GM12875 (cell line): ENCODE data around the gene HAX1.
"Not testable (repeated sequence)": the region's sequence is repeated elsewhere in the genome, so short reads cannot be mapped to it uniquely, and the experiment has no call there.

Source experiments
- H3K4me3 ChIP-seq: one replicate; pipeline ENCODE4 v1.5.1; 2011; ENCODE audit warnings: low read depth, low read length, control low read depth
- CTCF ChIP-seq: IDR thresholded peaks from 2 replicates; pipeline ENCODE4 v1.5.1; 2011; ENCODE audit warnings: low read depth, mild to moderate bottlenecking, control low read depth, inconsistent platforms, low read length, moderate library complexity, borderline replicate concordance; ENCODE audit not compliant: insufficient read depth

Gene HAX1

DNA sequence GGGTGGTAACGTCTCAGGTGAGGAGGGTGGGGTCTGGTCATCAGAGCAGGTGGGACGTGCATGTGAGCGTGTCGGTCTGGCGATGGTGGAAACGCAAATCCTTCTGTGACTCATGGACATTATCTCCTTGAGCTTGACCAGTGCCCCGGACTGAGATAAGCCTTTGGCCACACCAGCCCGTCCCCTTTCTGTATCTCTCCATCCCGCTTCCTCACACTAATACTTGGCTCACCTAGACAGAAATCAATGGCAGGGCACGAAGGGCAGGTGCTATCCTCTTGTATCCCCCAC lies 40.6 kb downstream of the HAX1 start:
- TF ChIP-seq CTCF, result no peak
- H3K4me3 ChIP-seq, result no peak overlapping the region

GRCh38 chr1:154314226-154314625 lies 41.8 kb downstream of the HAX1 start:
- H3K4me3 ChIP-seq, result not testable (repeated sequence)

DNA sequence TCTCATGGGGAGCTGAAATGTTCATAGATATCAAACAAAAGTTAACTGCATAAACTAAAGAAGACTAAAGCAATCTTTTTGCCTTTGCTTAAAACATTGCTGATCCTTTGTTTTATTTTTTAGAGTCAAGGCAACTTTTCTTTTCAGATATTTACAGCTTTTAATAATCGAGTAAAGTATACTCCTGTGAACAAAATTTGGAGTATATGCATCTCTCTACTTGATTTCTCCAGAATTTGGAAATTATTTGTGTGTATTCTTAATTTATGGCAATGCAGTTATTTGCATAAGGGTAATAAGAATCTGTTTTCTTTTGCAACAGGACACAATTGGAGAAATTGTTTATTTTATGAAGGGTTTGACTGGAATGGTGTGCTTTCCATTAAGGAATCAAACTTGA lies 44.3 kb downstream of the HAX1 start:
- TF ChIP-seq CTCF, result no peak
- H3K4me3 ChIP-seq, result no peak overlapping the region

DNA sequence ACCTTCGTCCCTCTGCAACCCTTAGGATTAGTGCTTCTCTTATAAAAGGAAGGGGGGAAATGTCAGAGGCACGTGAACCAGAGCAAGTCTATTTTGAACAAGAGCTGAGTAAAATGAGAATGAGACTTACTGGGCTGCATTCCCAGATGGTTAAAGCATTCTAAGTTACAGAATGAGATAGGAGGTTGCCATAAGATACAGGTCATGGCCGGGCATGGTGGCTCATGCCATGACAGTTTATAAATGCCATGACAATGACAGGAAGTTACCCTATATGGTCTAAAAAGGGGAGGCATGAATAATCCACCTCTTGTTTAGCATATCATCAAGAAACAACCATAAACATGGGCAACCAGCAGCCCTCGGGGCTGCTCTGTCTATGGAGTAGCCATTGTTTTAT lies 46.0 kb downstream of the HAX1 start:
- TF ChIP-seq CTCF, result no peak

GRCh38 chr1:154320882-154321608 lies 48.6 kb downstream of the HAX1 start, which contains the start of gene AQP10:
TSS of gene AQP10 (plus strand) at chr1:154321093. CDS start at chr1:154321156, 63 bp downstream.
- no peak within 1 kb of the TSS for H3K4me3 ChIP-seq
- TF ChIP-seq CTCF, result no peak

More for the DNA sequence above, 46.0 kb downstream of the HAX1 start:
- H3K4me3 ChIP-seq, result no peak overlapping the region

DNA sequence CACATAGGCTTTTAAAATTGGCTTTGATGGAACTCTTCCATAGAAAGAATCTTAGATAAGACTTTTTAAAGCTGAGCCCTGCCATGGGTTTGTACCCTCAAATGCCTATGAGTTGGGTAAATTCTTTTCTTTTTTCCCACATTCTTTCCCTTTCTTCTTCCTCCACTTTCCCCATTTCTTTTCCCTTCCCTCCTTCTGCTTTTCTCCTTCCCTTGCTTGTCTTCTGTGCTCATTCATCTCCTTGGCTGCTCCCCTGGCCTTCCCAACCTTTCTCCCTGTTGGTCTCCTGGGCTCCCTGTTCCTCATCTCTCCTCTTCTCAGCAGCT lies 49.1 kb downstream of the HAX1 start:
- H3K4me3 ChIP-seq, result not testable (repeated sequence)

DNA sequence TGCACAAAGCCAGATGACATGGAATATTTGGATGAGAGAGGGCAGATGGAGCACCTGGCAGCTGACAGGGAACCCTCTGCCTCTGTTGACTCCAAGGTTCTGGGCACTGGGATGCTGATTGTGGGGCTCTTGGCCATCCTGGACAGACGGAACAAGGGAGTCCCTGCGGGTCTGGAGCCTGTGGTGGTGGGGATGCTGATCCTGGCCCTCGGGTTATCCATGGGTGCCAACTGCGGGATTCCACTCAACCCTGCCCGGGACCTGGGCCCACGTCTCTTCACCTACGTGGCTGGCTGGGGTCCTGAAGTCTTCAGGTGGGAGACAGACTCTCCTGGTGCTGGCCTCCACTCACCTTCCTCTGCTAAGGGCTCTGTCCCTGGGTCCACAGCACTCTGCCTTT lies 51.1 kb downstream of the HAX1 start:
- no peak for TF ChIP-seq CTCF
- H3K4me3 ChIP-seq, result no peak overlapping the region

GRCh38 chr1:154324241-154324640 lies 51.8 kb downstream of the HAX1 start:
- TF ChIP-seq CTCF, result no peak
- H3K4me3 ChIP-seq, result no peak overlapping the region
